Suprapubic skin (tissue), 4 donors: ENCODE data around the gene EIF1AD.

Experiments
- EP300 ChIP-seq: sonication (generic); formaldehyde crosslinking; IDR thresholded peaks from one replicate; pipeline ENCODE4 v1.6.1; 2017; ENCODE audit warnings: antibody characterized with exemption
- POLR2A ChIP-seq, 2 donors: fragments of 450-650 bp; IDR thresholded peaks; one replicate each; pipeline ENCODE4 v1.6.1; 2017; ENCODE audit warnings: antibody characterized with exemption in 2 of 2, mild to moderate bottlenecking in 2 of 2, moderate library complexity in 2 of 2
- POLR2AphosphoS5 ChIP-seq, 3 donors: sonication (generic); formaldehyde crosslinking; IDR thresholded peaks; one replicate each; pipeline ENCODE4 v1.6.1; 2017; ENCODE audit warnings: antibody characterized with exemption in 3 of 3
- TF ChIP-seq, protein P1 (sequence below), 2 donors: fragments of 200-600 bp in 1 of 2; fragments of 450-650 bp in 1 of 2; sonication (generic) in 1 of 2; IDR thresholded peaks; one replicate each; pipeline ENCODE4 v1.5.1; 2016 to 2019; ENCODE audit warnings: antibody characterized with exemption in 2 of 2, mild to moderate bottlenecking in 1 of 2, moderate library complexity in 1 of 2

- TF ChIP-seq, protein P1, sequence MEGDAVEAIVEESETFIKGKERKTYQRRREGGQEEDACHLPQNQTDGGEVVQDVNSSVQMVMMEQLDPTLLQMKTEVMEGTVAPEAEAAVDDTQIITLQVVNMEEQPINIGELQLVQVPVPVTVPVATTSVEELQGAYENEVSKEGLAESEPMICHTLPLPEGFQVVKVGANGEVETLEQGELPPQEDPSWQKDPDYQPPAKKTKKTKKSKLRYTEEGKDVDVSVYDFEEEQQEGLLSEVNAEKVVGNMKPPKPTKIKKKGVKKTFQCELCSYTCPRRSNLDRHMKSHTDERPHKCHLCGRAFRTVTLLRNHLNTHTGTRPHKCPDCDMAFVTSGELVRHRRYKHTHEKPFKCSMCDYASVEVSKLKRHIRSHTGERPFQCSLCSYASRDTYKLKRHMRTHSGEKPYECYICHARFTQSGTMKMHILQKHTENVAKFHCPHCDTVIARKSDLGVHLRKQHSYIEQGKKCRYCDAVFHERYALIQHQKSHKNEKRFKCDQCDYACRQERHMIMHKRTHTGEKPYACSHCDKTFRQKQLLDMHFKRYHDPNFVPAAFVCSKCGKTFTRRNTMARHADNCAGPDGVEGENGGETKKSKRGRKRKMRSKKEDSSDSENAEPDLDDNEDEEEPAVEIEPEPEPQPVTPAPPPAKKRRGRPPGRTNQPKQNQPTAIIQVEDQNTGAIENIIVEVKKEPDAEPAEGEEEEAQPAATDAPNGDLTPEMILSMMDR (IDR thresholded peaks at IDR 0.05) = no peak
- TF ChIP-seq POLR2A (IDR thresholded peaks at IDR 0.05) (no peak), POLR2AphosphoS5 (IDR thresholded peaks at IDR 0.05) (no peak), EP300 (no peak)
These were observed 10.5 kb upstream of the EIF1AD start for GRCh38 chr11:66012371-66012945.
